ENCODE results near the gene GRAP.
"Not testable (repeated sequence)": the region's sequence is repeated elsewhere in the genome, so short reads cannot be mapped to it uniquely, and the experiment has no call there.

GRAP gene

GRCh38 chr17:19062718-19063325, 16.1 kb upstream of the GRAP start:
- H3K27me3 ChIP-seq (ENCODE audit: control insufficient read depth, insufficient read depth, low read length); H3K4me1 ChIP-seq (ENCODE audit: control insufficient read depth, insufficient read depth, low read length); H3K36me3 ChIP-seq (ENCODE audit: control insufficient read depth, insufficient read depth, low read length); H3K9ac ChIP-seq (ENCODE audit: low read length); H3K4me3 ChIP-seq (ENCODE audit: low read length); H3K9me3 ChIP-seq (ENCODE audit: control insufficient read depth, low read length): not testable (repeated sequence)

- not testable (repeated sequence) for H3K9me3 ChIP-seq (ENCODE audit: control insufficient read depth, low read length); H3K36me3 ChIP-seq (ENCODE audit: control insufficient read depth, insufficient read depth, low read length); H3K4me3 ChIP-seq (ENCODE audit: low read length); H3K4me1 ChIP-seq (ENCODE audit: control insufficient read depth, insufficient read depth, low read length); H3K27me3 ChIP-seq (ENCODE audit: control insufficient read depth, insufficient read depth, low read length); H3K9ac ChIP-seq (ENCODE audit: low read length)
These were observed 15.4 kb upstream of the GRAP start for GRCh38 chr17:19062009-19062717.

- not testable (repeated sequence) for H3K9ac ChIP-seq (ENCODE audit: low read length); H3K4me3 ChIP-seq (ENCODE audit: low read length); H3K4me1 ChIP-seq (ENCODE audit: control insufficient read depth, insufficient read depth, low read length); H3K27me3 ChIP-seq (ENCODE audit: control insufficient read depth, insufficient read depth, low read length); H3K9me3 ChIP-seq (ENCODE audit: control insufficient read depth, low read length); H3K36me3 ChIP-seq (ENCODE audit: control insufficient read depth, insufficient read depth, low read length)
These were observed 8.7 kb upstream of the GRAP start for GRCh38 chr17:19055447-19055846.

GRCh38 chr17:19048826-19049225, 2.1 kb upstream of the GRAP start:
- not testable (repeated sequence) for H3K9ac ChIP-seq (ENCODE audit: low read length); H3K4me3 ChIP-seq (ENCODE audit: low read length); H3K9me3 ChIP-seq (ENCODE audit: control insufficient read depth, low read length); H3K27me3 ChIP-seq (ENCODE audit: control insufficient read depth, insufficient read depth, low read length); H3K36me3 ChIP-seq (ENCODE audit: control insufficient read depth, insufficient read depth, low read length); H3K4me1 ChIP-seq (ENCODE audit: control insufficient read depth, insufficient read depth, low read length)

- H3K9ac ChIP-seq (ENCODE audit: low read length); H3K27me3 ChIP-seq (ENCODE audit: control insufficient read depth, insufficient read depth, low read length); H3K9me3 ChIP-seq (ENCODE audit: control insufficient read depth, low read length); H3K36me3 ChIP-seq (ENCODE audit: control insufficient read depth, insufficient read depth, low read length); H3K4me3 ChIP-seq (ENCODE audit: low read length); H3K4me1 ChIP-seq (ENCODE audit: control insufficient read depth, insufficient read depth, low read length): not testable (repeated sequence)
These were observed 753 bp upstream of the GRAP start for GRCh38 chr17:19047510-19047909.

GRCh38 chr17:19044643-19045042, 2.1 kb downstream of the GRAP start:
- H3K9ac ChIP-seq (ENCODE audit: low read length); H3K4me3 ChIP-seq (ENCODE audit: low read length); H3K4me1 ChIP-seq (ENCODE audit: control insufficient read depth, insufficient read depth, low read length); H3K9me3 ChIP-seq (ENCODE audit: control insufficient read depth, low read length); H3K36me3 ChIP-seq (ENCODE audit: control insufficient read depth, insufficient read depth, low read length); H3K27me3 ChIP-seq (ENCODE audit: control insufficient read depth, insufficient read depth, low read length): not testable (repeated sequence)

DNA sequence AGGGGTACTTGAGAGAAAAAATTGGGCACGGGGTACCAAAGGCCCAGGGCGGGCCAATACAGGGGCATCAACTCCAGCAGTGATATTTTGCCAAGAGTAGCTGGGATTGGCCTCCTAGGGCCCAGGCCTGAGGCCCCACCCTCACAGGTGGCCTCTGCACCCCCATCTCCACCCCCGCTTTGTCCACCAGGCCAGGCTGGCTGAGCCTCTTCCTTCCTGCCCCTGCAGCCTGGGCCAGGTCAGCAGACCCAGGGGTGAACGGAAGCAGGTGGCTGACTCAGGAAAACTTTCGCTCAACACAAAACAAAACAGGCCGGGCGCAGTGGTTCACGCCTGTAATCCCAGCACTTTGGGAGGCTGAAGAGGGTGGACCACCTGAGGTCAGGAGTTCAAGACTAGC, 3.7 kb downstream of the GRAP start:
- not testable (repeated sequence) for H3K4me3 ChIP-seq (ENCODE audit: low read length); H3K4me1 ChIP-seq (ENCODE audit: control insufficient read depth, insufficient read depth, low read length); H3K9me3 ChIP-seq (ENCODE audit: control insufficient read depth, low read length); H3K36me3 ChIP-seq (ENCODE audit: control insufficient read depth, insufficient read depth, low read length); H3K27me3 ChIP-seq (ENCODE audit: control insufficient read depth, insufficient read depth, low read length); H3K9ac ChIP-seq (ENCODE audit: low read length)

DNA sequence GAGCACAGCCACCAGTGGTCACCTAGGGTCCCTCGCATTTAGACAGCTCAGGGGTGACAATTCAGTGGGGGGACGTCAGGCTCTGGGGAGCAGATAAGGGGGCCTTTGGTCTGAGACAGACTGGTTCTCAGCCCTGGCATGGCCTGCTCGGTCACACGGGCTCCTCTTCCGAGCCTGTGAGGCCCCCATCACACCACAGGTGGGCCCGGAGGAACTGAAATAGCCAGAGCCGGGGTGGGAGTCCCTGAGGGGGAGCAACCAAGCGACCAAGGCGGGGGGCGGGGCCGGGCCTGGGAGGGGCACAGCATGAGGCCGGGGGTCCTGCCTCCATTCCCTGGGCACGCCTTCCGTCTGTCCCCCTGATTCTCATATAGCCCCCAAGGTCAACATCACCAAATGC, 4.4 kb downstream of the GRAP start:
- not testable (repeated sequence) for H3K27me3 ChIP-seq (ENCODE audit: control insufficient read depth, insufficient read depth, low read length); H3K4me3 ChIP-seq (ENCODE audit: low read length); H3K9ac ChIP-seq (ENCODE audit: low read length); H3K4me1 ChIP-seq (ENCODE audit: control insufficient read depth, insufficient read depth, low read length); H3K9me3 ChIP-seq (ENCODE audit: control insufficient read depth, low read length); H3K36me3 ChIP-seq (ENCODE audit: control insufficient read depth, insufficient read depth, low read length)

GRCh38 chr17:19041871-19042270, 4.9 kb downstream of the GRAP start:
- H3K9ac ChIP-seq (ENCODE audit: low read length); H3K4me1 ChIP-seq (ENCODE audit: control insufficient read depth, insufficient read depth, low read length); H3K27me3 ChIP-seq (ENCODE audit: control insufficient read depth, insufficient read depth, low read length); H3K4me3 ChIP-seq (ENCODE audit: low read length); H3K9me3 ChIP-seq (ENCODE audit: control insufficient read depth, low read length); H3K36me3 ChIP-seq (ENCODE audit: control insufficient read depth, insufficient read depth, low read length): not testable (repeated sequence)

DNA sequence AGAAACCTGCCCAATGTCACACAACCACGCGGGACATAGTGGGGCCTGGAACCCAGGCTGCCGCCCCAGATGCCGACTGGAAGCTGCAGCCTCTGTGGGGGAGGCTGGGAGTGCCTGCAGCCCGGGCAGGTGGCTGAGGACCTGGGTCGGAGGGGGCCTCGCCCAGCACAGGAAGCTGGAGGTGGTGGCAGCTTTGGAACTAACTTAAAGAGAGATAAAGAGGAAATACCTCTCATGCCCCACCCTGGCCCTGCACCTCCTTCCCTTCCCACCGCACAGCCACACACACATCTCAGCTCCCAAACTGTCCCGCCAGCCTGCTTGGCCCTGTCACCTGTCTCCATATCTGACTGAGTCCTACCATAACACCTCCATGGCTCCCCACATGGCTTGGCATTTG, 6.4 kb downstream of the GRAP start:
- not testable (repeated sequence) for H3K9ac ChIP-seq (ENCODE audit: low read length); H3K4me3 ChIP-seq (ENCODE audit: low read length); H3K4me1 ChIP-seq (ENCODE audit: control insufficient read depth, insufficient read depth, low read length); H3K9me3 ChIP-seq (ENCODE audit: control insufficient read depth, low read length); H3K27me3 ChIP-seq (ENCODE audit: control insufficient read depth, insufficient read depth, low read length); H3K36me3 ChIP-seq (ENCODE audit: control insufficient read depth, insufficient read depth, low read length)

GRCh38 chr17:19038730-19039129, 8.0 kb downstream of the GRAP start:
- H3K4me3 ChIP-seq (ENCODE audit: low read length); H3K9ac ChIP-seq (ENCODE audit: low read length); H3K9me3 ChIP-seq (ENCODE audit: control insufficient read depth, low read length); H3K27me3 ChIP-seq (ENCODE audit: control insufficient read depth, insufficient read depth, low read length); H3K36me3 ChIP-seq (ENCODE audit: control insufficient read depth, insufficient read depth, low read length); H3K4me1 ChIP-seq (ENCODE audit: control insufficient read depth, insufficient read depth, low read length): not testable (repeated sequence)

GRCh38 chr17:19038007-19038406, 8.8 kb downstream of the GRAP start:
- not testable (repeated sequence) for H3K9ac ChIP-seq (ENCODE audit: low read length); H3K4me1 ChIP-seq (ENCODE audit: control insufficient read depth, insufficient read depth, low read length); H3K9me3 ChIP-seq (ENCODE audit: control insufficient read depth, low read length); H3K4me3 ChIP-seq (ENCODE audit: low read length); H3K27me3 ChIP-seq (ENCODE audit: control insufficient read depth, insufficient read depth, low read length); H3K36me3 ChIP-seq (ENCODE audit: control insufficient read depth, insufficient read depth, low read length)

- H3K36me3 ChIP-seq (ENCODE audit: control insufficient read depth, insufficient read depth, low read length); H3K9me3 ChIP-seq (ENCODE audit: control insufficient read depth, low read length); H3K4me1 ChIP-seq (ENCODE audit: control insufficient read depth, insufficient read depth, low read length); H3K4me3 ChIP-seq (ENCODE audit: low read length); H3K9ac ChIP-seq (ENCODE audit: low read length); H3K27me3 ChIP-seq (ENCODE audit: control insufficient read depth, insufficient read depth, low read length): not testable (repeated sequence)
These were observed 9.2 kb downstream of the GRAP start for GRCh38 chr17:19037547-19037946.

Measured in mucosa of stomach (tissue), 1 donor.